Epithelial cell of prostate (primary cell): ENCODE results near the gene SELENOO.

ENCODE experiments used
- DNase-seq: peaks from one replicate; pipeline ENCODE4 v3.0.0-alpha.2; 2011; ENCODE audit warnings: low read depth, low spot score
- H3K27ac ChIP-seq: fragments of 450-650 bp; 2 replicates; pipeline ENCODE4 v1.5.1; 2017; ENCODE audit warnings: mild to moderate bottlenecking

SELENOO gene

GRCh38 chr22:50171965-50172421 lies 28.8 kb upstream of the SELENOO start:
- no peak overlapping the region for H3K27ac ChIP-seq
- DNase-seq, result no peak

- no peak for DNase-seq
- H3K27ac ChIP-seq, result no peak overlapping the region
These were observed 27.4 kb upstream of the SELENOO start for GRCh38 chr22:50173311-50173982.

- H3K27ac ChIP-seq, result no peak overlapping the region
- DNase-seq, result no peak
These were observed 26.8 kb upstream of the SELENOO start for GRCh38 chr22:50173983-50174355.

GRCh38 chr22:50174382-50175190 lies 26.2 kb upstream of the SELENOO start:
- no peak overlapping the region for H3K27ac ChIP-seq
- no peak for DNase-seq

- DNase-seq, result no peak
- no peak overlapping the region for H3K27ac ChIP-seq
These were observed 25.7 kb upstream of the SELENOO start for GRCh38 chr22:50175191-50175461.

- H3K27ac ChIP-seq, result no peak overlapping the region
- DNase-seq, result no peak
These were observed 24.6 kb upstream of the SELENOO start for GRCh38 chr22:50175921-50176849.

- DNase-seq, result no peak
- no peak overlapping the region for H3K27ac ChIP-seq
These were observed 23.8 kb upstream of the SELENOO start for GRCh38 chr22:50176850-50177536.

GRCh38 chr22:50177537-50178470 lies 23.0 kb upstream of the SELENOO start:
- no peak overlapping the region for H3K27ac ChIP-seq
- DNase-seq, result no peak

GRCh38 chr22:50178471-50178864 lies 22.3 kb upstream of the SELENOO start:
- no peak for DNase-seq
- H3K27ac ChIP-seq, result no peak overlapping the region

- no peak overlapping the region for H3K27ac ChIP-seq
- DNase-seq, result no peak
These were observed 21.6 kb upstream of the SELENOO start for GRCh38 chr22:50178871-50179869.

GRCh38 chr22:50179937-50180726 lies 20.7 kb upstream of the SELENOO start:
- no peak overlapping the region for H3K27ac ChIP-seq
- DNase-seq, result no peak

- no peak for DNase-seq
- H3K27ac ChIP-seq, result no peak overlapping the region
These were observed 19.9 kb upstream of the SELENOO start for GRCh38 chr22:50180727-50181521.

GRCh38 chr22:50182176-50183081 lies 18.4 kb upstream of the SELENOO start:
- DNase-seq, result no peak
- H3K27ac ChIP-seq, result no peak overlapping the region

GRCh38 chr22:50183141-50183971 lies 17.5 kb upstream of the SELENOO start:
- no peak overlapping the region for H3K27ac ChIP-seq
- DNase-seq, result no peak
